ENCODE data around the gene ADNP2.

Gene ADNP2

GRCh38 chr18:80076379-80076778, 32.7 kb upstream of the ADNP2 start:
- no peaks in the 10 kb centered on the region for H3K36me3 ChIP-seq (ENCODE audit: insufficient read depth, low read depth, low read length)
- no peak overlapping the region for H3K9ac ChIP-seq (ENCODE audit: low read depth, low read length)
- H3K4me3 ChIP-seq (ENCODE audit: low read length), result no peak overlapping the region
- H3K9me3 ChIP-seq (ENCODE audit: insufficient read depth, low read depth, low read length), result no peaks in the 10 kb centered on the region
- H3K27ac ChIP-seq (ENCODE audit: low read length), result no peak overlapping the region
- H3K4me1 ChIP-seq (ENCODE audit: insufficient read depth, low read length), result no peaks in the 10 kb centered on the region
- no peaks in the 10 kb centered on the region for H3K27me3 ChIP-seq (ENCODE audit: insufficient read depth, low read length)

GRCh38 chr18:80077873-80078272, 31.2 kb upstream of the ADNP2 start:
- H3K4me1 ChIP-seq (ENCODE audit: insufficient read depth, low read length), result no peaks in the 10 kb centered on the region
- H3K4me3 ChIP-seq (ENCODE audit: low read length), result no peak overlapping the region
- no peak overlapping the region for H3K9ac ChIP-seq (ENCODE audit: low read depth, low read length)
- no peaks in the 10 kb centered on the region for H3K27me3 ChIP-seq (ENCODE audit: insufficient read depth, low read length)
- no peaks in the 10 kb centered on the region for H3K36me3 ChIP-seq (ENCODE audit: insufficient read depth, low read depth, low read length)
- H3K27ac ChIP-seq (ENCODE audit: low read length), result no peak overlapping the region
- no peaks in the 10 kb centered on the region for H3K9me3 ChIP-seq (ENCODE audit: insufficient read depth, low read depth, low read length)

GRCh38 chr18:80086281-80086680, 22.8 kb upstream of the ADNP2 start:
- Histone ChIP-seq H3K9me3 (ENCODE audit: insufficient read depth, low read depth, low read length) (peaks cover 48% of the 10 kb centered on the region), H3K27me3 (ENCODE audit: insufficient read depth, low read length) (no peaks in the 10 kb centered on the region), H3K27ac (ENCODE audit: low read length) (no peak overlapping the region), H3K4me1 (ENCODE audit: insufficient read depth, low read length) (no peaks in the 10 kb centered on the region), H3K9ac (ENCODE audit: low read depth, low read length) (no peak overlapping the region), H3K4me3 (ENCODE audit: low read length) (no peak overlapping the region), H3K36me3 (ENCODE audit: insufficient read depth, low read depth, low read length) (no peaks in the 10 kb centered on the region)

- peaks cover 48% of the 10 kb centered on the region for H3K9me3 ChIP-seq (ENCODE audit: insufficient read depth, low read depth, low read length)
These were observed 21.0 kb upstream of the ADNP2 start for GRCh38 chr18:80088036-80088435.

GRCh38 chr18:80088823-80089222, 20.2 kb upstream of the ADNP2 start:
- H3K36me3 ChIP-seq (ENCODE audit: insufficient read depth, low read depth, low read length), result no peaks in the 10 kb centered on the region
- no peak overlapping the region for H3K27ac ChIP-seq (ENCODE audit: low read length)
- H3K27me3 ChIP-seq (ENCODE audit: insufficient read depth, low read length), result no peaks in the 10 kb centered on the region
- H3K9ac ChIP-seq (ENCODE audit: low read depth, low read length), result no peak overlapping the region
- H3K4me3 ChIP-seq (ENCODE audit: low read length), result no peak overlapping the region
- H3K4me1 ChIP-seq (ENCODE audit: insufficient read depth, low read length), result no peaks in the 10 kb centered on the region
- peaks cover 48% of the 10 kb centered on the region for H3K9me3 ChIP-seq (ENCODE audit: insufficient read depth, low read depth, low read length)

More at GRCh38 chr18:80088036-80088435, 21.0 kb upstream of the ADNP2 start:
- Histone ChIP-seq H3K36me3 (ENCODE audit: insufficient read depth, low read depth, low read length) (no peaks in the 10 kb centered on the region), H3K27me3 (ENCODE audit: insufficient read depth, low read length) (no peaks in the 10 kb centered on the region), H3K27ac (ENCODE audit: low read length) (no peak overlapping the region), H3K4me1 (ENCODE audit: insufficient read depth, low read length) (no peaks in the 10 kb centered on the region), H3K9ac (ENCODE audit: low read depth, low read length) (no peak overlapping the region), H3K4me3 (ENCODE audit: low read length) (no peak overlapping the region)

GRCh38 chr18:80095414-80095813, 13.6 kb upstream of the ADNP2 start:
- H3K36me3 ChIP-seq (ENCODE audit: insufficient read depth, low read depth, low read length), result no peaks in the 10 kb centered on the region
- no peak overlapping the region for H3K9ac ChIP-seq (ENCODE audit: low read depth, low read length)
- no peaks in the 10 kb centered on the region for H3K27me3 ChIP-seq (ENCODE audit: insufficient read depth, low read length)
- H3K4me1 ChIP-seq (ENCODE audit: insufficient read depth, low read length), result no peaks in the 10 kb centered on the region
- H3K9me3 ChIP-seq (ENCODE audit: insufficient read depth, low read depth, low read length), result peaks cover 4% of the 10 kb centered on the region; the same call in 1 of the 2 replicates
- no peak overlapping the region for H3K27ac ChIP-seq (ENCODE audit: low read length)
- H3K4me3 ChIP-seq (ENCODE audit: low read length), result no peak overlapping the region

GRCh38 chr18:80096032-80096565, 13.0 kb upstream of the ADNP2 start:
- H3K36me3 ChIP-seq (ENCODE audit: insufficient read depth, low read depth, low read length), result no peaks in the 10 kb centered on the region
- no peak overlapping the region for H3K27ac ChIP-seq (ENCODE audit: low read length)
- no peak overlapping the region for H3K4me3 ChIP-seq (ENCODE audit: low read length)
- no peaks in the 10 kb centered on the region for H3K4me1 ChIP-seq (ENCODE audit: insufficient read depth, low read length)
- no peak overlapping the region for H3K9ac ChIP-seq (ENCODE audit: low read depth, low read length)
- H3K9me3 ChIP-seq (ENCODE audit: insufficient read depth, low read depth, low read length), result no peaks in the 10 kb centered on the region
- H3K27me3 ChIP-seq (ENCODE audit: insufficient read depth, low read length), result no peaks in the 10 kb centered on the region

- no peak overlapping the region for H3K27ac ChIP-seq (ENCODE audit: low read length)
- no peaks in the 10 kb centered on the region for H3K27me3 ChIP-seq (ENCODE audit: insufficient read depth, low read length)
- H3K4me3 ChIP-seq (ENCODE audit: low read length), result no peak overlapping the region
These were observed 11.9 kb upstream of the ADNP2 start for GRCh38 chr18:80097201-80097600.

GRCh38 chr18:80103231-80103630, 5.8 kb upstream of the ADNP2 start:
- Histone ChIP-seq H3K27ac (ENCODE audit: low read length) (no peak overlapping the region), H3K36me3 (ENCODE audit: insufficient read depth, low read depth, low read length) (no peaks in the 10 kb centered on the region), H3K4me3 (ENCODE audit: low read length) (no peak overlapping the region), H3K9me3 (ENCODE audit: insufficient read depth, low read depth, low read length) (no peaks in the 10 kb centered on the region), H3K27me3 (ENCODE audit: insufficient read depth, low read length) (no peaks in the 10 kb centered on the region), H3K9ac (ENCODE audit: low read depth, low read length) (no peak overlapping the region), H3K4me1 (ENCODE audit: insufficient read depth, low read length) (peaks cover 27% of the 10 kb centered on the region; the same call in 1 of the 2 replicates)

More at GRCh38 chr18:80097201-80097600, 11.9 kb upstream of the ADNP2 start:
- no peaks in the 10 kb centered on the region for H3K9me3 ChIP-seq (ENCODE audit: insufficient read depth, low read depth, low read length)
- H3K4me1 ChIP-seq (ENCODE audit: insufficient read depth, low read length), result no peaks in the 10 kb centered on the region
- no peak overlapping the region for H3K9ac ChIP-seq (ENCODE audit: low read depth, low read length)
- H3K36me3 ChIP-seq (ENCODE audit: insufficient read depth, low read depth, low read length), result no peaks in the 10 kb centered on the region

GRCh38 chr18:80104364-80104779, 4.7 kb upstream of the ADNP2 start:
- H3K4me3 ChIP-seq (ENCODE audit: low read length), result peak overlapping the region; percentile 22; the same call in 1 of the 2 replicates
- peak overlapping the region; percentile 17; the same call in 1 of the 2 replicates for H3K9ac ChIP-seq (ENCODE audit: low read depth, low read length)
- H3K27me3 ChIP-seq (ENCODE audit: insufficient read depth, low read length), result no peaks in the 10 kb centered on the region
- no peak overlapping the region for H3K27ac ChIP-seq (ENCODE audit: low read length)
- no peaks in the 10 kb centered on the region for H3K9me3 ChIP-seq (ENCODE audit: insufficient read depth, low read depth, low read length)
- no peaks in the 10 kb centered on the region for H3K36me3 ChIP-seq (ENCODE audit: insufficient read depth, low read depth, low read length)
- peaks cover 27% of the 10 kb centered on the region; the same call in 1 of the 2 replicates for H3K4me1 ChIP-seq (ENCODE audit: insufficient read depth, low read length)

GRCh38 chr18:80105369-80106167, 3.5 kb upstream of the ADNP2 start:
- H3K9ac ChIP-seq (ENCODE audit: low read depth, low read length), result peak overlapping the region; percentile 25; the same call in 1 of the 2 replicates
- H3K27ac ChIP-seq (ENCODE audit: low read length), result no peak overlapping the region
- H3K36me3 ChIP-seq (ENCODE audit: insufficient read depth, low read depth, low read length), result peaks cover 1% of the 10 kb centered on the region; the same call in 1 of the 2 replicates
- H3K4me1 ChIP-seq (ENCODE audit: insufficient read depth, low read length), result peaks cover 33% of the 10 kb centered on the region; the same call in 1 of the 2 replicates
- no peaks in the 10 kb centered on the region for H3K9me3 ChIP-seq (ENCODE audit: insufficient read depth, low read depth, low read length)
- H3K4me3 ChIP-seq (ENCODE audit: low read length), result no peak overlapping the region
- no peaks in the 10 kb centered on the region for H3K27me3 ChIP-seq (ENCODE audit: insufficient read depth, low read length)

Data from iPS-20b (cell line).